ENCODE results near the gene PGS1. TPM values are rescaled to one million over a fixed set of nuclear protein-coding genes. Genes with fewer than 3 reads are reported as not detected.

The PGS1 gene
- total RNA-seq, 1 donor from 2014 or later = 85.5 TPM

DNA sequence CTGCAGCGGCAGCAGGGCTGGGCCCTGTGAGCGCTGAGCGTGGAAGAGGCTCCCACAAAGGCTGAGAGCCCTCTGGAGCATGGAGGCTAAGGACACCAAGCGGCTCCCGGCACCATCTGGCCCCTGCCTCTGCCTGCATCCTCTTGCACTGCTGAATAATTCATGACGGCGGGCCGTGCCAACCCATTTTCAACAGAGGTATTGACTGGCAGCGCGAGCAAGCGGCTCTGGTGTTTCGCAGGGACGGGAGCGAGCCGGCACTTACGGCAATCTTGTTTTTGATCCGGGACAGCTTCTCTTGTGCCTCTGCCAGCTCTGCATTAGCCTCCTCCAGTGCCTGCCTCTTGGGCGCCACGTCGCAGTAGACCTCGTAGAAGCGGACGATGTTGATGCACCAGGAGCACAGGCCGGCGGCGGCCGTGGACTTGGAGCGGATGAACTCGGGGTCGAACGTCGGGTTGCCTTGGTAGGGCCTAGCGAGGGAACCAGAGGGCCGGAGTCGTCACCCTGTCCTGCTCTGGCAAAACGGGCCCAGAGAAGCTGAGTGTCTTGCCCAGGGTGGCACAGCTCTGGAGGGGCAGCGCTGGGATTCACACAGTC is 80.4 kb downstream of the PGS1 start:
- TF ChIP-seq, protein P1, sequence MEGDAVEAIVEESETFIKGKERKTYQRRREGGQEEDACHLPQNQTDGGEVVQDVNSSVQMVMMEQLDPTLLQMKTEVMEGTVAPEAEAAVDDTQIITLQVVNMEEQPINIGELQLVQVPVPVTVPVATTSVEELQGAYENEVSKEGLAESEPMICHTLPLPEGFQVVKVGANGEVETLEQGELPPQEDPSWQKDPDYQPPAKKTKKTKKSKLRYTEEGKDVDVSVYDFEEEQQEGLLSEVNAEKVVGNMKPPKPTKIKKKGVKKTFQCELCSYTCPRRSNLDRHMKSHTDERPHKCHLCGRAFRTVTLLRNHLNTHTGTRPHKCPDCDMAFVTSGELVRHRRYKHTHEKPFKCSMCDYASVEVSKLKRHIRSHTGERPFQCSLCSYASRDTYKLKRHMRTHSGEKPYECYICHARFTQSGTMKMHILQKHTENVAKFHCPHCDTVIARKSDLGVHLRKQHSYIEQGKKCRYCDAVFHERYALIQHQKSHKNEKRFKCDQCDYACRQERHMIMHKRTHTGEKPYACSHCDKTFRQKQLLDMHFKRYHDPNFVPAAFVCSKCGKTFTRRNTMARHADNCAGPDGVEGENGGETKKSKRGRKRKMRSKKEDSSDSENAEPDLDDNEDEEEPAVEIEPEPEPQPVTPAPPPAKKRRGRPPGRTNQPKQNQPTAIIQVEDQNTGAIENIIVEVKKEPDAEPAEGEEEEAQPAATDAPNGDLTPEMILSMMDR (IDR thresholded peaks at IDR 0.05; ENCODE audit: unreplicated experiment) = no peak
- H3K27ac Mint-ChIP-seq (ENCODE audit: unreplicated experiment) = no peak overlapping the region
- no peak overlapping the region for H3K4me3 Mint-ChIP-seq (ENCODE audit: unreplicated experiment)
- H3K27me3 Mint-ChIP-seq (ENCODE audit: unreplicated experiment) = peaks cover 10% of the 10 kb centered on the region
- no peak for DNase-seq (ENCODE audit: low spot score)
- no peaks in the 10 kb centered on the region for H3K36me3 Mint-ChIP-seq (ENCODE audit: low read depth, unreplicated experiment)
- H3K4me1 Mint-ChIP-seq (ENCODE audit: unreplicated experiment) = no peaks in the 10 kb centered on the region
- H3K9me3 Mint-ChIP-seq (ENCODE audit: unreplicated experiment) = no peaks in the 10 kb centered on the region

DNA sequence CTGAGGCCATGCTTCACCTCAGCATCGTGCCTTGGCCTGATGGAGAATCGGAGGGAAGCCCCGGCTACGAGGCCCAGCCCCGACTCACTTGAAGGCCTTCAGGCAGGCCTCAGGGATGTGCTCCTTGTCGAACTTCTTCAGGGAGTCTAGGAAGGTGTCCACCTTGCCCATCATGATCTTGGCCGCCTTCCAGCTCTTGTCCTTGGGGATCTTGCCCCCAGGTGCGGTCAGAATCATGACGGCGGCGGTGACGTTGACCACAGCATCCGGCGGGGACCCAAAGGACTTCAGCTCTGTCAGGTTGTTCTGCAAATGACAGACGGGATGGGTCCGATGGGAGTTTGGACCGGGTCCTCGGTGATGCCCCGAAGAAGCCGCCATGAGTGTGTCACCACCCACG is 81.2 kb downstream of the PGS1 start:
- Mint-ChIP-seq H3K27ac (ENCODE audit: unreplicated experiment) (no peak overlapping the region), H3K4me3 (ENCODE audit: unreplicated experiment) (no peak overlapping the region), H3K4me1 (ENCODE audit: unreplicated experiment) (no peaks in the 10 kb centered on the region), H3K36me3 (ENCODE audit: low read depth, unreplicated experiment) (no peaks in the 10 kb centered on the region), H3K9me3 (ENCODE audit: unreplicated experiment) (no peaks in the 10 kb centered on the region), H3K27me3 (ENCODE audit: unreplicated experiment) (peaks cover 10% of the 10 kb centered on the region)
- TF ChIP-seq, protein P1 (IDR thresholded peaks at IDR 0.05; ENCODE audit: unreplicated experiment) = no peak
- DNase-seq (ENCODE audit: low spot score) = no peak

DNA sequence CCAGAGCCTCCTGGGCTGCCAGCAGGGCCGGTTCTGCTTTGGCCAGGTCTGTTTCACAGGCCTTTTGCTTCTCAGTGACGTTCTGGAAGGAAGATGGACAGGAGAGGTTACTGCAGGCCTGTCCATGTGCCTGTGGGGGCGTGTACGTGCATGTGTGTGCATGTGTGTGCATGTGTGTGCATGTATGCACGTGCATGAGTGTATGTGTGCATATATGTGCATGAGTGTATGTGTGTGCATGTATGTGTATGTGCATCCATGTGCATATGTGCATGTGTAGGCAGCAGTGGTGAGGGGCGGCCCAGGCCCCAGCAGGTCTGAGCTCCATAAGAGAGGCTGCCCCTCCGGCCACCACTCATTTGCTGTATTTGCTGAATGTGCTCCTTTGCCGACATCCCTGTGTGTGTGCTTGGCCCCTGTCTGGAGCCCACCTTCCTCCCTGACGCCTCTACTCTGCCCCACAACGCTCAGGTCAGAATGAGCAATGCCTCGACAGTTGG is 81.8 kb downstream of the PGS1 start:
- no peak for DNase-seq (ENCODE audit: low spot score)
- Mint-ChIP-seq H3K4me1 (ENCODE audit: unreplicated experiment) (no peaks in the 10 kb centered on the region), H3K36me3 (ENCODE audit: low read depth, unreplicated experiment) (no peaks in the 10 kb centered on the region), H3K4me3 (ENCODE audit: unreplicated experiment) (no peak overlapping the region), H3K9me3 (ENCODE audit: unreplicated experiment) (no peaks in the 10 kb centered on the region), H3K27me3 (ENCODE audit: unreplicated experiment) (peaks cover 10% of the 10 kb centered on the region), H3K27ac (ENCODE audit: unreplicated experiment) (no peak overlapping the region)
- TF ChIP-seq, protein P1 (IDR thresholded peaks at IDR 0.05; ENCODE audit: unreplicated experiment) = no peak

DNA sequence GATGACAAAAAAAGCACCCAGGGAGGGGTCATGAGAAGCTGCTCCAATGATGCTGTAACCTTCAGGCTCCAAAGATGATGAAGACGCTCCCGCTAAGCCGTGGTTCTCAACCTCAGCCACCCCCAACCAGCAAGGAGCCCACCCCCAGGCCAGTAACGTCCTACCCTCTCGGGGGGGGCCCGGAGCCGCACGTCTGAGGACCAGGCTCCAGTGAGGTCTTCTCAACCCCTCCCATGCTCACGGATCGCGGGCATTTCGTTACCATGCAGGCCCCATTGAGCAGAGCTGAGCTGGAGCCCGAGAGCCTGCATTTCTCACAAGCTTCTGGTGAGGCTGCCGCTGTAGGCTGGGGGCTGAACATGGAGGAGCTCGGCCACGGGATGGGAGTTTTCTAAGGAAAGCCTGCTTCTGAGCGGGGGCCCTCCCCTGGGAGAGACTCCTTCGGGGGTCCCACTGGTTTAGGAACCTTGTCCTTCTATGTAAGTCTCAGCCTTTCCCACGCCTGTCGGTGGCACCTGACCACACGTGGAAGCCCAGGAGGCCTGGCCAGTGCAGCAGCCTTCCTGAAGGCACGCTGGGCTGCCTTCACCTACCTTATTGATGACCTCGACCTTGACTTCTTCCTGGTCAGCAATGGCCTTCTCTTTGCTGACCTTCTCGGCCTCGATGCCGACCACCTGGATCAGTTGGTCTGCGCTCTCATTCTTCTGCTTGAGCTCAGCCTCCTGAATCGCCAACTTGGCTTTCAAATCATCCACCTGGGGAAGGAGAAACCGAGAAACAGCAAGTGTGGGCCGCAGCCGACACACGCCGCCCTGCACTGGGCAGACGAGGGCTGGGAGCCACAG is 82.7 kb downstream of the PGS1 start:
- H3K4me3 Mint-ChIP-seq (ENCODE audit: unreplicated experiment) = no peak overlapping the region
- H3K36me3 Mint-ChIP-seq (ENCODE audit: low read depth, unreplicated experiment) = no peaks in the 10 kb centered on the region
- no peaks in the 10 kb centered on the region for H3K4me1 Mint-ChIP-seq (ENCODE audit: unreplicated experiment)
- TF ChIP-seq, protein P1 (IDR thresholded peaks at IDR 0.05; ENCODE audit: unreplicated experiment) = no peak
- no peaks in the 10 kb centered on the region for H3K9me3 Mint-ChIP-seq (ENCODE audit: unreplicated experiment)
- H3K27me3 Mint-ChIP-seq (ENCODE audit: unreplicated experiment) = peaks cover 10% of the 10 kb centered on the region
- no peak for DNase-seq (ENCODE audit: low spot score)
- H3K27ac Mint-ChIP-seq (ENCODE audit: unreplicated experiment) = peak overlapping the region; percentile 16

DNA sequence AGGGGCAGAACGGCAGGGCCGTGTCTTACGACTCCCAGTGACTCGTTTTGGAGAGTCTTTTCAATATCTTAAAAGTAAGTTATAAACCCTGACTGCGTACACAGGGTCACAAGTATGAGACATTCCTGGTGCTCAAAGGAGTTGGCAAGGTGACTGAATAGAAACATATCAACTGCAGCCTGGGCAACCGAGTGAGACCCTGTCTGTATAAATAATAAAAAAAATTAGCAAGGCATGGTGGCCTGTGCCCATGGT is 83.3 kb downstream of the PGS1 start:
- H3K36me3 Mint-ChIP-seq (ENCODE audit: low read depth, unreplicated experiment) = no peaks in the 10 kb centered on the region
- H3K27me3 Mint-ChIP-seq (ENCODE audit: unreplicated experiment) = peaks cover 5% of the 10 kb centered on the region
- H3K4me1 Mint-ChIP-seq (ENCODE audit: unreplicated experiment) = no peaks in the 10 kb centered on the region
- no peak overlapping the region for H3K27ac Mint-ChIP-seq (ENCODE audit: unreplicated experiment)
- no peaks in the 10 kb centered on the region for H3K9me3 Mint-ChIP-seq (ENCODE audit: unreplicated experiment)
- TF ChIP-seq, protein P1 (IDR thresholded peaks at IDR 0.05; ENCODE audit: unreplicated experiment) = no peak
- H3K4me3 Mint-ChIP-seq (ENCODE audit: unreplicated experiment) = no peak overlapping the region
- no peak for DNase-seq (ENCODE audit: low spot score)

Measured in endothelial cell (in vitro differentiated cells).